Ishikawa (cell line): Measurements from ENCODE around the gene PTF1A.

Experiments used
- CEBPB ChIP-seq: IDR thresholded peaks from 2 replicates; pipeline ENCODE4 v1.6.1; 2012
- EGR1 ChIP-seq: IDR thresholded peaks from 2 replicates; pipeline ENCODE4 v1.6.1; 2012
- EP300 ChIP-seq: IDR thresholded peaks from 2 replicates; pipeline ENCODE4 v1.6.1; 2012; ENCODE audit warnings: borderline replicate concordance
- REST ChIP-seq: IDR thresholded peaks from 2 replicates; pipeline ENCODE4 v1.6.1; 2012; ENCODE audit warnings: low read depth, mild to moderate bottlenecking
- TAF1 ChIP-seq: IDR thresholded peaks from 2 replicates; pipeline ENCODE4 v1.6.1; 2012; ENCODE audit warnings: low read depth, mild to moderate bottlenecking
- TCF12 ChIP-seq: IDR thresholded peaks from 2 replicates; pipeline ENCODE4 v1.6.1; 2012; ENCODE audit warnings: low read depth
- TEAD4 ChIP-seq: IDR thresholded peaks from 2 replicates; pipeline ENCODE4 v1.6.1; 2012
- USF1 ChIP-seq: IDR thresholded peaks from 2 replicates; pipeline ENCODE4 v1.6.1; 2012
- YY1 ChIP-seq: IDR thresholded peaks from 2 replicates; pipeline ENCODE4 v1.6.1; 2012; ENCODE audit warnings: low read depth
- ZBTB7A ChIP-seq: IDR thresholded peaks from 2 replicates; pipeline ENCODE4 v1.6.1; 2012; ENCODE audit warnings: low read depth

GRCh38 chr10:23202779-23203178 is 10.7 kb downstream of the PTF1A start:
- TF ChIP-seq ZBTB7A (no peak), EP300 (no peak), EGR1 (no peak), TEAD4 (no peak), YY1 (no peak), REST (no peak), TAF1 (no peak), USF1 (no peak), TCF12 (no peak), CEBPB (no peak)
